Nephron (organoid): ENCODE results near the gene SMAD9.

Experiments used
- H3K27ac Mint-ChIP-seq, 3 experiments: 2 replicates each; pipeline ENCODE4 v1.8.0; 2020; ENCODE audit warnings: mixed read lengths in 3 of 3, mild to moderate bottlenecking in 2 of 3, moderate library complexity in 1 of 3
- H3K27me3 Mint-ChIP-seq: 2 replicates; pipeline ENCODE4 v1.8.0; 2021; ENCODE audit warnings: low read depth, mild to moderate bottlenecking, moderate library complexity, mixed read lengths
- H3K36me3 Mint-ChIP-seq: 2 replicates; pipeline ENCODE4 v1.8.0; 2020; ENCODE audit warnings: low read depth, mixed read lengths
- H3K4me1 Mint-ChIP-seq: 2 replicates; pipeline ENCODE4 v1.8.0; 2020; ENCODE audit warnings: mixed read lengths
- H3K4me3 Mint-ChIP-seq, 3 experiments: 2 replicates each; pipeline ENCODE4 v1.8.0; 2020; ENCODE audit warnings: mild to moderate bottlenecking in 3 of 3, mixed read lengths in 3 of 3, moderate library complexity in 2 of 3
- H3K9me3 Mint-ChIP-seq: 2 replicates; pipeline ENCODE4 v1.8.0; 2020; ENCODE audit warnings: mixed read lengths
- TF ChIP-seq, protein P1 (sequence below), 3 experiments: fragments of 200-600 bp; sonication (generic); IDR thresholded peaks; one replicate each; pipeline ENCODE4 v1.5.0; 2021; ENCODE audit warnings: antibody characterized with exemption in 3 of 3; ENCODE audit not compliant: unreplicated experiment in 3 of 3

SMAD9 gene

DNA sequence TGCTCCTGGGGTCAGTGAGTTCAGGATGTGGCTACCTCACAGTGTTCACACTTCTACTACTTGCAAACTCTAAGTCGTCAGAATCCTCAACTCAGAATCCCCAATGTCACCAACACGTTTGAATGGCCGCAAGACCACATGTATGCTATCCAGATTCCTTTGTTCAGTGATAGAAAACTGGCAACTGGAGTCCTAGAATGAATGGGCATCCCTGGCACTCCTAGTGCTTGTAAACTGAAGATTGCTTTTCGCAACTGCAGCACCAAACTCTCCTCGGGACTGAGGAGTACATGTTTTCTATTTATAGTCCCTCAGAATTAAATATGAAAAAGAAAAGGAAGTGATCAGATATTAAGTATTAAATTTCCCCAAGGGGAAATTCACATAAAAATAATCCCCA lies 4.9 kb downstream of the SMAD9 start:
- Mint-ChIP-seq H3K36me3 (no peaks in the 10 kb centered on the region), H3K9me3 (no peaks in the 10 kb centered on the region), H3K27me3 (no peaks in the 10 kb centered on the region), H3K27ac (peak overlapping the region in 2 of 3 experiments; percentile 81 to 90), H3K4me3 (peak overlapping the region in 1 of 3 experiments; percentile 34), H3K4me1 (peaks cover 58% of the 10 kb centered on the region)
- TF ChIP-seq, protein P1, sequence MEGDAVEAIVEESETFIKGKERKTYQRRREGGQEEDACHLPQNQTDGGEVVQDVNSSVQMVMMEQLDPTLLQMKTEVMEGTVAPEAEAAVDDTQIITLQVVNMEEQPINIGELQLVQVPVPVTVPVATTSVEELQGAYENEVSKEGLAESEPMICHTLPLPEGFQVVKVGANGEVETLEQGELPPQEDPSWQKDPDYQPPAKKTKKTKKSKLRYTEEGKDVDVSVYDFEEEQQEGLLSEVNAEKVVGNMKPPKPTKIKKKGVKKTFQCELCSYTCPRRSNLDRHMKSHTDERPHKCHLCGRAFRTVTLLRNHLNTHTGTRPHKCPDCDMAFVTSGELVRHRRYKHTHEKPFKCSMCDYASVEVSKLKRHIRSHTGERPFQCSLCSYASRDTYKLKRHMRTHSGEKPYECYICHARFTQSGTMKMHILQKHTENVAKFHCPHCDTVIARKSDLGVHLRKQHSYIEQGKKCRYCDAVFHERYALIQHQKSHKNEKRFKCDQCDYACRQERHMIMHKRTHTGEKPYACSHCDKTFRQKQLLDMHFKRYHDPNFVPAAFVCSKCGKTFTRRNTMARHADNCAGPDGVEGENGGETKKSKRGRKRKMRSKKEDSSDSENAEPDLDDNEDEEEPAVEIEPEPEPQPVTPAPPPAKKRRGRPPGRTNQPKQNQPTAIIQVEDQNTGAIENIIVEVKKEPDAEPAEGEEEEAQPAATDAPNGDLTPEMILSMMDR (IDR thresholded peaks at IDR 0.05; ENCODE audit: unreplicated experiment in 3 of 3): no peak

GRCh38 chr13:36914648-36915047 lies 5.4 kb downstream of the SMAD9 start:
- H3K4me3 Mint-ChIP-seq: no peak overlapping the region
- no peaks in the 10 kb centered on the region for H3K9me3 Mint-ChIP-seq

DNA sequence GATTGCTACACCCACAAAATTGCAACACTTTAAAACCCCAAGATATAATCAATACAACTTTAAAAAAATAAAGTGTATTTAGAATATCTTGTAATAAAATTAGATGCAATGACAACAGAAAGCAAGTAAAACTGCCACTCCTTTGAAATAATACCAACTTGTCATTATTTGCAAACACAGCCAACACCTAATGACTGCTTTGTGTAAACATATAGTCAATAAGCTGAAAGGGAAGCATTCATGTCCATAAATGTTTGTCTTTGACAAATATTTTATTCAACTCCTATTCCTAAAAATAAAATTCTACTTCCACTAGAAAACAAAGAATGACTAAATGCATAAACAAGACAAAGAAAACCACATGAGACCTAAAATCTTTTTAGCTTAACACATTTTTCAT lies 6.6 kb downstream of the SMAD9 start:
- no peaks in the 10 kb centered on the region for H3K36me3 Mint-ChIP-seq
- H3K27me3 Mint-ChIP-seq: no peaks in the 10 kb centered on the region
- no peaks in the 10 kb centered on the region for H3K9me3 Mint-ChIP-seq
- TF ChIP-seq, protein P1 (IDR thresholded peaks at IDR 0.05; ENCODE audit: unreplicated experiment in 3 of 3): no peak
- H3K27ac Mint-ChIP-seq: no peak overlapping the region
- no peak overlapping the region for H3K4me3 Mint-ChIP-seq
- H3K4me1 Mint-ChIP-seq: peaks cover 51% of the 10 kb centered on the region

More at GRCh38 chr13:36914648-36915047, 5.4 kb downstream of the SMAD9 start:
- TF ChIP-seq, protein P1 (IDR thresholded peaks at IDR 0.05; ENCODE audit: unreplicated experiment in 3 of 3): no peak
- no peaks in the 10 kb centered on the region for H3K27me3 Mint-ChIP-seq
- H3K27ac Mint-ChIP-seq: no peak overlapping the region
- H3K36me3 Mint-ChIP-seq: no peaks in the 10 kb centered on the region
- peaks cover 58% of the 10 kb centered on the region for H3K4me1 Mint-ChIP-seq

DNA sequence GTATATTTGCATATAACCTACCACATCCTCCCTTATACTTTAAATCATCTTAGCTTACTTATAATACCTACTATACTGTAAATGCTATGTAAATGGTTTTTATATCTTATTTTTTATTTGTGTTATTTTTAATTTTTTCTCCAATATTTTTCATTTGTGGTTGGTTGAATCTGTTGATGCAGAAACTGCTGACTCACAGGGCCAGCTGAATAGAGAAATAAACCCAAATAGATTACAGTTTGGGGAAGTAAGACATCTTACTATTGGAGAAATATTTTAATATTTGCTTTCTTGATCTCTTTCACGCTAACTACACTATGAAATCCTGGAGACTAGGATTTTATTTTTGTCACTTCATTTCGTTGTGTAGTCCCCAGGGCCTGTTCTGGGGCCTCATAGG lies 7.1 kb downstream of the SMAD9 start:
- no peaks in the 10 kb centered on the region for H3K36me3 Mint-ChIP-seq
- TF ChIP-seq, protein P1 (IDR thresholded peaks at IDR 0.05; ENCODE audit: unreplicated experiment in 3 of 3): no peak
- H3K27ac Mint-ChIP-seq: no peak overlapping the region
- no peak overlapping the region for H3K4me3 Mint-ChIP-seq
- H3K27me3 Mint-ChIP-seq: no peaks in the 10 kb centered on the region
- no peaks in the 10 kb centered on the region for H3K9me3 Mint-ChIP-seq
- H3K4me1 Mint-ChIP-seq: peaks cover 46% of the 10 kb centered on the region

DNA sequence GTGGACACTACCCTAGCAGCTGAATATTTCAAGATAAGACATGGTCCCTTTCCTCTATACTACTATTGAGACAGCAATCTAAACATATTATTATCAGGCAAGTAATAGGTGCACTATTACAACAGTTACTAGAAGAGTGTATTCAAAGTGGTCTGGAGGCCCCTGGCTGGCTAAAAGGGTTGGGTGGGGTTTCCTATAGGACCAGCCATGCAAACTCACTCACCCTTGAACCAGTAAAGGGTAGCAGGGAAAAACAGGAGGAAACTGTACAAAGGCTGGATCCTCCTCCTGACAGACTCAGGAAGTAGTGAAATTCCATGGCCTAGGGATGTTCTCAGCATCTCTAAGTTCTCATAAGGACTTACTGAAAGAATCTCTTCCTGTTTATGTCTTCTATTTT lies 7.7 kb downstream of the SMAD9 start:
- no peak overlapping the region for H3K27ac Mint-ChIP-seq
- no peak overlapping the region for H3K4me3 Mint-ChIP-seq
- no peaks in the 10 kb centered on the region for H3K27me3 Mint-ChIP-seq
- TF ChIP-seq, protein P1 (IDR thresholded peaks at IDR 0.05; ENCODE audit: unreplicated experiment in 3 of 3): no peak
- H3K9me3 Mint-ChIP-seq: no peaks in the 10 kb centered on the region
- H3K36me3 Mint-ChIP-seq: no peaks in the 10 kb centered on the region
- peaks cover 40% of the 10 kb centered on the region for H3K4me1 Mint-ChIP-seq

DNA sequence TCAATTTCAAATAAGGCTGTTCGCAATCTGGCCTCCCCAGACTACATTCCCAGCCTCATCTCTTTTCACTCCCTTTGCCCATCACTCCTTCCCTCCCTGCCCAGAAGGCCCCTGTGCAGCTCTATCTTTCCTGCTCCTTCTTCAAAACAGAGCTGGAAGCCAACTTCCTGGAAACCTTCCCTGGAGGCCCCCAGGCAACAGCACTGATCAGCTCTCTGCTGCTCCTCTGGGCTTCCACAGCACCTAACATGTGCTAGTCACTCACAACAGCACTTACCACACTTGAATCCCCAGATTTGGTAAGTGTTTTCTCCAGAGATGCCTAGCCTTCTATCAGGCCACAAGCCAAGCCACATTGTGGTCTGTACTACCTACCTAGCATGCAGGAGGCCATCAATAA lies 9.5 kb downstream of the SMAD9 start:
- Mint-ChIP-seq H3K4me3 (no peak overlapping the region), H3K27me3 (no peaks in the 10 kb centered on the region), H3K4me1 (peaks cover 22% of the 10 kb centered on the region), H3K36me3 (peaks cover 9% of the 10 kb centered on the region), H3K27ac (peak overlapping the region in 1 of 3 experiments; percentile 48), H3K9me3 (no peaks in the 10 kb centered on the region)
- TF ChIP-seq, protein P1 (IDR thresholded peaks at IDR 0.05; ENCODE audit: unreplicated experiment in 3 of 3): no peak
